Endothelial cell of umbilical vein (primary cell): ENCODE data around the gene PPFIA1.

Source experiments
- CTCF ChIP-seq, 2 donors: IDR thresholded peaks; 1 replicate in 1 of 2; 2 replicates in 1 of 2; pipeline ENCODE4 v1.5.1; 2011; ENCODE audit warnings: low read length in 2 of 2, mild to moderate bottlenecking in 2 of 2, moderate library complexity in 2 of 2, control low read depth in 1 of 2, inconsistent platforms in 1 of 2, low read depth in 1 of 2; ENCODE audit not compliant: insufficient read depth in 1 of 2; ENCODE audit errors: extremely low read depth in 1 of 2
- EZH2 ChIP-seq: IDR thresholded peaks from 2 replicates; pipeline ENCODE4 v1.6.1; 2012; ENCODE audit warnings: borderline replicate concordance, low read depth, mild to moderate bottlenecking, moderate library complexity, low read length, inconsistent platforms; ENCODE audit not compliant: severe bottlenecking
- MYC ChIP-seq: IDR thresholded peaks from one replicate; pipeline ENCODE4 v1.6.1; 2011; ENCODE audit warnings: mild to moderate bottlenecking, low read depth, low read length
- POLR2A ChIP-seq: IDR thresholded peaks from 2 replicates; pipeline ENCODE4 v1.6.1; 2012; ENCODE audit warnings: low read depth, mild to moderate bottlenecking, control low read depth, low read length
- POLR2AphosphoS5 ChIP-seq: IDR thresholded peaks from 2 replicates; pipeline ENCODE4 v1.6.1; 2012; ENCODE audit warnings: low read depth, mild to moderate bottlenecking, control low read depth, low read length, moderate library complexity; ENCODE audit not compliant: insufficient read depth

GRCh38 chr11:70271649-70271953 is 1.1 kb downstream of the PPFIA1 start:
- TF ChIP-seq CTCF (IDR thresholded peaks at IDR 0.05; ENCODE audit: extremely low read depth in 1 of 2, insufficient read depth in 1 of 2, low read depth in 1 of 2, low read length in 2 of 2) = no peak
- no peak for TF ChIP-seq POLR2AphosphoS5
- TF ChIP-seq EZH2 = no peak
- TF ChIP-seq POLR2A = no peak
- no peak for TF ChIP-seq MYC
